MM.1S (cell line): Measurements from ENCODE around the gene ALDH16A1.

Source experiments
- EZH2 ChIP-seq: fragments of 300-600 bp; sonication (generic); optimal IDR thresholded peaks from 2 replicates; pipeline ENCODE3; 2017; ENCODE audit warnings: low read depth, mild to moderate bottlenecking, antibody characterized with exemption, low read length, mixed read lengths
- TF ChIP-seq, protein P1 (sequence below): fragments of 300-600 bp; sonication (generic); IDR thresholded peaks from 2 replicates; pipeline ENCODE4 v1.5.1; 2016; ENCODE audit warnings: antibody characterized with exemption, low read length, mixed read lengths

DNA sequence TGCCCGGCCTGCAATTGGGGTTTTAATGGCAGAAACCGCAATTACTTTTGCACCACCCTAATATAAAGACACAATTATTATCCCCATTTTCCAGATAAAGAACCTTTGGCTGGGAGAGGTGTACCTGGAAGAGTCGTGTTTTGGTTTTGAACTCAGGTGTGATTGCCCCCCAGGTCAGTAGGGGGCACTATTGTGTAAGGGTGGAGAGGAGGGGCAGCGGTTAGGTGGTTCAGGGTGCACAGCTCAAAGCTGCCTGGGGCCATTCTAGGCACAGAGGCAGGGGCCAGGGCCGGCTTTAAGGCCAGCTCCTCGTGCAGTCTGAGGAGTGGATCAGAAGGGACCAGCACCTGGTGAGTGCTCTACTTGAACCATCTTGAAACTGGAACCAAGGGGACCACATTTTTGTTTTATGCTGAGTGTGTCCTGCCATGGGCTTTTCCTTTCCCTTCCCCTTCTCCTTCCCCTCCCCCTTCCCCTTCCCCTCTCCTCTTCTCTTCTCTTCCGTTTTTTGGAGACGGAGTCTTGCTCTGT is 53.6 kb downstream of the ALDH16A1 start:
- TF ChIP-seq, protein P1, sequence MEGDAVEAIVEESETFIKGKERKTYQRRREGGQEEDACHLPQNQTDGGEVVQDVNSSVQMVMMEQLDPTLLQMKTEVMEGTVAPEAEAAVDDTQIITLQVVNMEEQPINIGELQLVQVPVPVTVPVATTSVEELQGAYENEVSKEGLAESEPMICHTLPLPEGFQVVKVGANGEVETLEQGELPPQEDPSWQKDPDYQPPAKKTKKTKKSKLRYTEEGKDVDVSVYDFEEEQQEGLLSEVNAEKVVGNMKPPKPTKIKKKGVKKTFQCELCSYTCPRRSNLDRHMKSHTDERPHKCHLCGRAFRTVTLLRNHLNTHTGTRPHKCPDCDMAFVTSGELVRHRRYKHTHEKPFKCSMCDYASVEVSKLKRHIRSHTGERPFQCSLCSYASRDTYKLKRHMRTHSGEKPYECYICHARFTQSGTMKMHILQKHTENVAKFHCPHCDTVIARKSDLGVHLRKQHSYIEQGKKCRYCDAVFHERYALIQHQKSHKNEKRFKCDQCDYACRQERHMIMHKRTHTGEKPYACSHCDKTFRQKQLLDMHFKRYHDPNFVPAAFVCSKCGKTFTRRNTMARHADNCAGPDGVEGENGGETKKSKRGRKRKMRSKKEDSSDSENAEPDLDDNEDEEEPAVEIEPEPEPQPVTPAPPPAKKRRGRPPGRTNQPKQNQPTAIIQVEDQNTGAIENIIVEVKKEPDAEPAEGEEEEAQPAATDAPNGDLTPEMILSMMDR = peak; percentile 89
- TF ChIP-seq EZH2 = no peak
